ENCODE results near the gene BRI3.
A peak's percentile ranks its signal among the peaks of the same experiment; 100 is the strongest.

BRI3 gene, protein sequence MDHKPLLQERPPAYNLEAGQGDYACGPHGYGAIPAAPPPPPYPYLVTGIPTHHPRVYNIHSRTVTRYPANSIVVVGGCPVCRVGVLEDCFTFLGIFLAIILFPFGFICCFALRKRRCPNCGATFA

DNA sequence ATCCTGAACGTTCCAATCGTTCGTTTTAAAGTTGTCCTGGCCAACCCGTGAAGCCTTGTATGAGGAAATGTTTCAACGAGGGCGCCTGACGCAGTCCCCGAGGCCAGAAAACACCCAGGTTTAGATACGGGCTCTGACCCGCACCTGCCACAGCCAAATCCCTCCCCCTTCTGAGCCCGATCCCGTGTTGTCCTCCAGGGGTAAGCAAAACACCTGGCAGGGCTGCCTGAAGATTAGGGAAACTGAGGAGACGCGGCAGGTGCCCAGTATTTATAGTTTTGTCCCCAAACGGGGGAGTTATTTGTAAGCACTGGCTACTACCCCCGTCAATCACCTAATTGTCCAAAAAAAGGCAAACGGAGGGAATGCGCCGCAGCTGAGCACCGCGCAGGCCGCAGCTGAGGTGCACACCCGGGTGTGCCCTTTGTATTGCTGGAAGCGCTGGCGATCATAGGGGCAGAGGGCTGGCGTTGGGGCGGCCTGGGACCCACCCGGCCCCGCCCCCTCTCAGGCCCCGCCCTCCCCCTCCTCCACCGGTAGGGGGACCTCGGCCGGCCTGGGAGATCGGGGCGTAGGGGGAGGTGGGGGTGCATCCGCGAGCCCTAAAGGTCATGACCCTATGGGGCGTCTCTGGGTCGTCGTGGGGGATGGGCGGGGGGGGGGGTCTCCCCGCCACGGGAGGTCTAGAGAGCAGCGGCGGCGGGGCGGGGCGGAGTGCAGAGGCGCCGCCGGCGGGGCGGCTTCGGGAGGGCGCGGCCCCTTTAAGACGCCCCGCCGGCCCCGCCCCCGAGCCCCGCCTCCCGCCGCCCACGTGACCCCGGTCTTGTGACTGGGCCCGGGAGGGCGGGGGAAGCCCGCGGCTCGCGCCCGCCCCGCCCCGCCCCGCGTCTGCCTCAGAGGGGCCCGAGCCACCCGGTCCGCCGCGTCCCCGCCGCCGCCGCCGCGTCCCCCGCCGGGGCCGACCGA lies at the start of gene BRI3:
BRI3 (plus strand) TSS at position 896 of the 966 bp plus-strand sequence. CDS start 110 bp downstream, outside the sequence.
- peak; percentile 90 for DNase-seq

DNA sequence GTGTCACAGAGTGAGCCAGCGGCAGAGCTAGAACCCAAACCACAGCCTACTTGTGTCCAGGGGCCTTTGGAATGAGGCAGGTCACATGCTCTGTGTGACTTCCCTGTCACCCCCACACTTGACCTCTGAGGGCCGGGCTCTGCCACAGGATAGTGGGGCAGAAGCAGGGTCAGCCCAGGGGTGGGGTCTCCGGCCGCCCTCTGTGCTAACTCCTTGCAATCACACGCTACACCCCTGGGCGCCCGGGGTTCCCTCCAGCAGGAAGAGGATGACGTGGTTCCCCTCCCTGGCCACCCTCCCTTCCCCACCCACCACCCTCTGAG lies 49.3 kb upstream of the BRI3 start:
- no peak for DNase-seq

DNA sequence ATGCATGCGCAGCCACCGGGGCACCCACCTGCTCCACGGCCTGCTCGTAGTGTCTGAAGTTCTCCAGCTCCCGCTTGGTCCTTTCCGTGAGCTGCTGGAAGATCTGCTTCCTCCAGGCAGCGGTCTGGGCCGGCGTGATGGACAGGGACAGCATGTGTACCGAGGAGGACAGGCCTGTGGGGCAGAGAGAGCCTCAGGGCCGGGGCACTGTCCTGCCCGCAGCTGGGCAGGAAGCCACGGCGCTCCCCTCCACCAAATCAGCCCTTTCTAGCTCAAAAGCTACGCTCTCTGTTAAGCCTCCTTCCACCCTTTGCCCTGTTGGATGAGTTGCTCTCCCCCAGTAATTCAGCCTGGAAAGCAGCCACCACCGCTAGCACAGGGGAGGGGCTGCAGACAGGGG lies 48.7 kb upstream of the BRI3 start:
- DNase-seq, result no peak

DNA sequence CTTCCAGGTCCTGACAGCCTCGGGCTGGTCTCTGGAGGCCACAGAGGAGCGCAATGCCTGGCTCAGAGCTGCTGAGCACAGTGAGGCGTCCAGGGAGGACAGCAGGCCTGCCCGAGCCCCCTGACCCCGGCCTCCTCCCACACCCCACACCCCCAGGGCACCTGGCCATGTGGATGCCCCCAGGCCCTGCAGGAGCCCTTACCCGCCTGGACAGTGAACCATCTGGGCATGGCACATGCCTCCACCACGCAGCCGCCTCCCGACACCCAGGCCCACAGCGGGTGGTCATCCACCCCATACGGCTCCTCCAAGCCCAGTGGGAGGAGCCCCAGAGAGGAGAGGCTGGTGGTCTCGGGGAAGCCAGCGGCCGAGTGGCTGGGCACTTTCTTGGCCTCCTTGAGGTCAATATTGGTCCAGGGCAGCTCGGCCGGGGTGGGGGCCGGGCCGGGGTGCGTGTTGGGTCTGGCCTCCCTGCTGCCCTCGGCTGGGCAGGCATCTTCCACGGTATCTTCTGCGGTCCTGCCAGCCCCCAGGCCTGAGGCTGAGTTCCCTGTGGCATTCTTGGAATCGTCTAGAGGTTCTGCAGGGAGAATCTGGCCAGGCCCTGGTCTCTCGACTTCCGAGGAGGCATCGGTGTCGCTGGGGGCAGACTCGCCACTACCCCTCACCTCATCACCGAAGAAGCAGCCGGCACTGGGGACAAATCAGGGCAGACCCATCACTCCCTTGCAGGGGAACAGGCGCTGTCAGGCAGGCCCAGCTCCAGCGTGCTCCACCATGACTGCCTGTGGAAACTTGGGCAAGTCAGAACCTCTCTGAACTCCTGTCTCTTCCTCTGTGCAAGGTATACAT lies 48.0 kb upstream of the BRI3 start:
- DNase-seq, result no peak

DNA sequence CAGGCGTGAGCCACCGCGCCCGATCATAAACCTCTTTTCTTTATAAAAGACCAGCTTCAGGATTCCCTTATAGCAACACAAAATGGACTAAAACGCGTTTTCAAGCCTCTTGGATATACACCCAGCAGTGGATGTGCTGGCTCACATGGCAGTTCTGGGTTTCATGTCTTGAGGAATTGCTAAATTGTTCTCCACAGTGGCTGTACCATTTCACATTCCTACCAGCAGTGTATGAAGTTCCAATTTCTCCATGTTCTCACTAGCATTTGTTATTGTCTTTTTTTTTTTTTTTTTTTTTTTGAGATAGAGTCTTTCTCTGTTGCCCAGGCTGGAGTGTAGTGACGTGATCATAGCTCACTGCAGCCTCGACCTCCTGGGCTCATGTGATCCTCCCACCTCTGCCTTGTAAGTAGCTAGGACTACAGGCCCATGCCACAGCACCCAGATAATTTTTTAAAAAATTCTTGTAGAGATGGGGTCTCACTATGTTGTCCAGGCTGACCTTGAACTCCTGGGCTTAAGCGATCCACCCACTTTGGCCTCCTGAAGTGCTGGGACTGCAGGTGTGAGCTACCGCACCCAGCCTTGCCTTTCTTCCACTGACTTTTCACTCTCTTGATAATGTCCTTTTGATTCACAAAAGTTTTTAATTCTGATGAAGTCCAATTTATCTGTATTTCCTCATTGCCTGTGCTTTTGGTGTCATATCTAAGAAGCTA lies 46.9 kb upstream of the BRI3 start:
- DNase-seq, result no peak

DNA sequence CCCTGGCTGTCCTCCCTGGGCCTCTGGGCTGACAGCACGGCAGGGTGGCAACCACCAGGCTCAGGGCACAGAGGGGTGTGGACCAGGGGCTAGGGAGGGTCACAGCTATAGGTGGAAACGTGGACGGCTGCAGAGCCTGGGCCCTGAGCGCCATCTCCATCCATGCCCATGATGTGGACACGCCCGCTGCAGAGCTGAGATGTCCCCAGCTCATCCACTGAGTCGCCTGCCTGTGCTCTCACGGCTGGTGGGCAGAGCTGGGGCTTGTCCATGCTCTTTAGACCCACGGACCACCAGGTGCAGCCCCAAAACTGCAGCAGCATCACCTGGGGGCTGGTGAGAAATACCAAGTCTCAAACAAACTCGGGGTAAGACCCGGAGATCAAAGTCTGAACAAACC lies 45.6 kb upstream of the BRI3 start:
- no peak for DNase-seq

DNA sequence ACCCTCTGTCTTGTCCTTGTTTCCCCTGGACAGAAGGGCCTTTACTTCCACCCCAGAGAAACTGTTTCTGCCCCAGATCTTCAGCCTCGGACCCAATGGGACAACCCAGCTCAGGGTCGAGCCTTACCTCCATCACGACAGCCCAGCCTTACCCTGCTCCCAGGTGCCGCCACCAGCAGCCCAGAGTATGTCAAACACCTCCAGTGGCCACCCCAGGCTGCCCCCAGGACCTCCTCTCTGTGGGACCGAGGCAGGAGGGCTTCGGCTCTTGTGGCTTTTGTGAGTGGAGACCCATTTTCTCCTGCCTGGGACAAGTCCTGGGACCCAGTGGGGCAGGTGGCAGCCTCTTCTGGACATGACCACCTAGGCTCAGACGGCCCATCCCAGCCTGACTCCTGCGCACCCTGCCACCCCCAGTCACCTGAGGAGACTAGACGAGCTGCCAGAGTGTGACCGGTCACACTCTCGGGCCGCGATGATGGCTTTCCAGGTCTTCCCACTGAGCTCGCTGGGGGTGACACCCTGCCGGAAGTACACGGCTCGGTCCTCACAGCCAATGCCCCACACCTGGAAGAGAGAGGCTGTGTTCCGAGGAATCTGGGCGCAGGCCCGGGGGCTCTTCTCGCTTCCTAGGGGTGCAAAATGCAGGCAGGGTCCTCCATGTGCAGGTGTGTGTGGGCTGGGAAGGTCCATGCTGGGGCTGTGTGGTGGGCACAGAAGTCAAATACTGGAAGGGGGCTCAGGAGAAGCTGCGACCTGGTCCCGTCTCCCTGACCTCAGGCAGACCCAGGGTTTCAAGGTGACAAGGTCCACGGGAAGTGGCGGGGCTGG lies 44.9 kb upstream of the BRI3 start:
- DNase-seq, result no peak

DNA sequence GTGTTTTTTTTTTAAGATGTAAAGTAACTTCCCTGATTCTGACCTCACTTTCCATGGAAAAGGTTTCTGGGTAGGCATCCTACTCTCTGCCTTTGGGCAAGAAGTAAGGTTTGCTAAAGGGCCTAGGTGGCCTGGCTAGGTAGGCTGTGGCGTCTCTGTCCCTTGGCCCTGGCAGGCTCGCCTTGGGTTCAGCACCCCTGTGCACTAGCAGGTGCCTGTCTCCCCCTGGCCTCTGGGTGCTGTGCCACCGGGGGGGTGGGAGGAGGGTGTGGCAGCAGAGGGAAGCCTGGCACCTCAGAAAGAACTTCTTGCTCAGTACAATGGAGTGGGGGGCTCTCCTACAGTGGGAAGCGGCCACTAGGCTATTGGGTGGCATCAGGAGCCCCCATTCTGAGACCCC lies 43.4 kb upstream of the BRI3 start:
- no peak for DNase-seq

DNA sequence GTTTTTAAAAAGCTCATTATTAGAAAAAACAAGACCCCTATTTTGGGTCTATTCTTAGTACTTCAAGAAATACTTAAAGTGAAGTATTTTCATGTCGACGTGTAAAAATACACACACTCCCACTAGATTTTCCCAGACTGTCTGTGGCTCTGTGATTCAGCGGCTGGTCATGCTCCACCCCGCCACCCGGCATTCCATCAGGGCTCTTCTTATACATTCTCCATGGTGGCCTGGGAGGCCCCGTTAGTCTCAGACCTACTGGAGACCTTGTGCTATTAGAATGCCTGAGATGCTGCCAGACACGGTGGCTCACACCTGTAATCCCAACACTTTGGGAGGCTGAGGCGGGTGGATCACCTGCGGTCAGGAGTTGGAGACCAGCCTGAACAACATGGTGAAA lies 42.5 kb upstream of the BRI3 start:
- DNase-seq, result no peak

DNA sequence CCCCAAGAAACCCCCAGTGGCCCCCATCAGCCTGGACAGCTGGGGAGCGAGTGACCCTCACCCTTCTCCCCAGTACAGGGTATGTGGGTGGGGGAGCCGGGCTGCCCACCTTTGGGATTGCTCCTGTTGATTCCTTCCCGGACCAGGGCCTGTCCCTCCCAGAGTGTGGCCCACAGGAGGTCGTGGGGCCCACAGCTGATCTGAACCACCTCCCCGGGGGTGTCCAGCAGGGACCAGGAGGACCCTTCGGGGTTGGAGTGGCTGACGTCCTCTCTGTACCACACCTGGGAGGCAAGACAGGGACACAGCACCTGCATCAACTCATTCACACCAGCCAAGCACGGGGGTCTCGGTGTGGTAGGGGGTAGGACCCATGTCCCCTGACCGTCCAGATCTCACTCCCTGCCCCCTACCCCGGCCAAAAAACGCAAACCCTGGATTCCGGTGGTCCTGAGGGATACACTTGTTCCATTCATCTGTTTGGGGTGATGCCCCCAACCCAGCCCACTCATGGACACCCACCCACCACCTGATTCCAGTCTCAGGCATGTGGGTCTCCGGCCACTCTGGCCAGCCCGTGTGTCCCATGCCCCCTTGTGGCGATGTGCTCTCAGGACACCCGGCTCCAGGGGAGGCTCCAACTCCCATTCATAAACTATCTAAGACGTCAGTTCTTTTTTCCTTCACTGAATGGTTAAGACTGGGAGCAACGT lies 40.4 kb upstream of the BRI3 start:
- no peak for DNase-seq

DNA sequence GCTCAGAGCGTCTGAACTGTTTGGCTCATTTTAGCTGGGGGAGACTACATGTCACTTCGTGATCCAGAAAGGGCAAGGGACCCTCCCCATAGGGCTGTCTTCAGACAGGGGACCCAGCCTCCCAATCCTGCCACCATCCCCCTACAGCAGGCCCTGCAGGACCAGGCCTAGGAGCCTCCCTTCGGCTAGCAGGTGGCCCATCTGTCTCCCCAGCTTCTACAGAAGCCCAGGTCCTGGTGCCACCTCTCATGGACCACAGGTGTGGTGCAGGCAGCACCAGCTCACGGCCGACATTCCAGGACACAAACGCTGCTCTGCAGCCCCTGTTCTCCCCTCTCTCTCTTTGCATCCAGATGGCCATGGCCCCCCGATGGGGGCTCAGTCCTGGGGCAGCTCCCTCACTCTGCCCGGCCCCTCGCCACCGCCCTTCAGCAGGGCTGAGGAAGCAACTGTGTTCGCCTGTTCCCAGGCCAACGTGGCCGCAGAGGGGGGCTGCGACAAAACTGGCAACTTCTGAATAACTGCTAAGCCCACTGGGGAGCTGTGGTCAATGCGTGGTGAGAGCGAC lies 39.7 kb upstream of the BRI3 start:
- DNase-seq, result no peak

DNA sequence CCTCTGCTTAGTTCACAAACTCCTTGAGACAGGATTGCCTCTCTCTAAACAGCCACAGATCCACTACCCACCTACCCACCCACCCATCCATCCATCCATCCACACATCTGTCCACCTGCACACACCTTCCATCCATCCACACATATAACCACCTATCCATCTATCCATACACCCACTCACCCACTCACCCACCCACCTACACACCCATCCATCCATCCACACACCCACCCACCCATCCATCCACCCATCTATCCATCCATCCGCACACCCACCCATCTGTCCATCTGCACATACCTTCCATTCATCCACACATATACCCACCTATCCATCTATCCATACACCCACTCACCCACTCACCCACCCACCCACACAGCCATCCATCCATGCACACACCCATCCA lies 39.1 kb upstream of the BRI3 start:
- DNase-seq, result no peak

DNA sequence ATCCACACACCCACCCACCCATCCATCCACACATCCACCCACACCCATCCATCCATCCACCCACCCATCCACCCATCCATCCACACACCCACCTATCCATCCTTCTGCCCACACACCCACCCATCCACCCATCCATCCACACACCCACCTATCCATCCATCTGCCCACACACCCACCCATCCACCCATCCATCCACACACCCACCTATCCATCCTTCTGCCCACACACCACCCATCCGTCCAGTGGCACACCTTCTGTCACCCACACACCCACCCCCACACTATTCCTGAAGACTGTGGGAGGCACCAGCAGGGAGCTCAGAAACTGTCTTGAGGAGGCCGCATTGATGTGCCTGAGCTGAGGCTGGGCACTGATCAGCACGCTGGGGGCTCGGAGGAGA lies 38.6 kb upstream of the BRI3 start:
- DNase-seq, result no peak

DNA sequence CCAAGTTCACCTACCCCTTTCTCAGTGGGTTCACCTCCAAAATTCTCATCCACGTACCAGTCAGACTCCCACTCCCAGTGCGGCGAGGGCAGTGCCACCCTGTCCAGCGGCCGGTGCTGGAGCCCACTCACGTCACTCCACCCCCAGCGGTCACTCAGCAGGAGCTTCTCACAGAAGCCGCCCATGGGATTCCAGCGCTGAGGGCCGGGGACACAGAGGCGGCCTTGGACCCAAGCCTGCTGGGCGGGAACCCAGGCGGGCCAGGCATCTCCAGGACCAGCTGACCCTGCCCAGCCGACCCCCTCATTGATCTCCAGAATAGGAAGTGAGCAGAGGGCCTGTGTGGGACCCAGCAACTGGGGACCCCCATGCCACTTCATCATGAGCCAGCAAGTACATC lies 36.6 kb upstream of the BRI3 start:
- DNase-seq, result no peak

DNA sequence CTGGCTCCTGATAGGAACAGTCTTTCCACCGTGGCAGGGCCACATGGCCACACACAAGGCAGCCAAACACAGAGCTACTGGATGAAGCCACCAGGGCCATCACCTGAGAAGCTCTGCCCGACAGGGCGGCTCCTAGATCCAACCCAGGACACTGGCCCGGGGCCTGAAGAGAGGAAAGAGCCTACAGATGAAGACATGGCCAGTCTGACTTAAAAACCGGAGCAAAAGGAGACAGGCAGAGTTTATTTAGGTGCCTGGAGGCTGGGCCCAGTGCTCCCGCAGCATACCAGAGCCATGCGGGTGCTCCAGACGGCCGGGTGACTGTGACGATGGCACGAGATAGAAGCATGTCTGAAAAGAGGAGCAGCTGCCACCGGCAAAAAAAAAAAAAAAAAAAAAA lies 33.3 kb upstream of the BRI3 start:
- DNase-seq, result no peak

DNA sequence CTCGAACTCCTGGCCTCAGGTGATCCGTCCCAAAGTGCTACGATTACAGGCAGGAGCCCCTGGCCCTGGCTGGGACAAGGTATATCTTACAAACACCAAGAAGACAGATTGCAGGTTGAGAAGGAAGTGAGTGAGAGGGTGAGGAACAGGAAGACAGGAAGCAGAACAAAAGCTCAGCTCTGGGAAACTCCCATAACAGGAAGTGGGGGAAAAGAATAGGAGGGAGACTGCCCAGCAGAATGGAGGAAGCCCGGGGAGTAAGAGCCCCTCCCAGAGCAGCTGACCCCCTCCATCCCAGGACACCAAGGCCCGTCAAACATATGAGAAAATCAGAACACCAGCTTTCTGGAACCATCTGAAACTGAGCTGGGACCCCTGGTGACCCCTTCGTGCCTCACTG lies 32.4 kb upstream of the BRI3 start:
- DNase-seq, result no peak

DNA sequence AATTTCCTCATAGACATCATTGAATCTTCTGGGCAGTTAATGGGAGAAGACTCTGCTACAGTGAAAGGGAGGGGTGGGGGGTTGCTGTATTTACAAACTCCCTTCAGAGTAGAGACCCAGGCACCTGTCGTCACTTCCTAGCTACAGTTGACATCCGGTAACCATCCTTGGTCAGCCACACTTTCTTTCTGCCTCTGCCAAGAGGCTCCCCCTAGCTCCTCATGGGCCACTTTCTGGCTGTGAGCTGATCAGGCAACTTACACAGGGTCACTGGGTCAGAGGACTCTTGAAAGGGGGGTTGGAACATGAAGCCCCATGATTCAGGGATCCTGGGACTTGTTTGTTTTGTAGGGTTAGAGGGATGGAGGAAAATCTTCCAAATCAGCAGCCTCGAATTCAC lies 30.7 kb upstream of the BRI3 start:
- DNase-seq, result peak; percentile 27

DNA sequence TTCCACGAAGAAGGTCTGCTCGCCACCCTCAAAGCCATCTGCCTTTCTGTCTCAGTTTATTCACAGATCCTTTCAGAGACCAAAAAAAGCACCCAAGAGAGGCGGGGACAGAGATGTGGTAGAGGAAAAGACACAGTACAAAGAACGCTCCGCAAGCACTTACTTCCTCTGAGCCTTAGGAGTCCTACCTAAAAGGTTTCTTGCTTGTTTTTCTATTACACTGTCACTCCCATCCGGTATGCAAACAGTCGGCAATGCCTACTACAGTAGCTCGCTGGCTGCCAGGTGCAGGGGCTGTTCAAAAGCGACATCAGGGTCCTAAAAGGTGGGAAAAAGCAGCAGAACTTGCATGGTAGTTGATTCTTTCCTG lies 30.3 kb upstream of the BRI3 start:
- peak; percentile 17 for DNase-seq

DNA sequence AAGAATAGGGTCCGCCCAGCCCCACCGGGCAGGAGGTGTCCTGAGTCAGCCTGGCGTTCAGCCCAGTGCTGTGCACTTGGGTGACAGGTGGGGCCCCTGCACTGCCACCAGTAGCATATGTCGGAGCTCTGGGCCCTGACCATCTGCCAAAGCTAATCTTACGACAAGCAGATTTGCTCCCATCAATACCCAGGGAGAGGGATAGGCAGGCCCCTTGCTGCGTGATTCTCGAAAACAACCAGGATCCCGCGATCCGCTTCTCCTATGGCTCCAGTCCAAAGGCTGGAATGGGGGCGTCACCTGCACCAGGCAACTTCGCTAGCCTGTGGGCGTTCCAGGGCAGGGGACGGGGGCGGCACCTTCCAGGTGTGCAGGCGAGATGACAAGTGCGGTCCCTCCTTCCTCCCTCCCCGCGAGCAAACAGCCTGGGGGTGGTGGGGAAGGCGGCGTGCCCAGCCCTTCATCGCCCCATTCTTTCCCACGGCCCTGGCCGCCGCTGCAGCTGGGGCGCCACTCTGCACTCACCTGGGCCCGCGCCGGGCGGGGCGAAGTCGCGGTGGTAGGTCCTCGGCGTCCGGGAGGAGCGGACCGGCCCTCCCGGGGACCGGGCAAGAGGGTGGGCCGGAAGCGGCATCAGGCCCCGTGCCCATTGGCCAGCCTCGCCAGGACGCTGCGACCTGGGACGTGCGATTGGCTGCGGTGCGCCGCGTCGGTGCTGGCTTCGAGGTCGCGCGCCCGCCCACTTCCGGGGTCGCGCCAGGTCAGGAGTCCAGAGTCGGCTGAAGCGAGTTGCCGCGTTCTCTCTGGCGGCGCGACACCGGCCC lies 29.7 kb upstream of the BRI3 start, which contains the start of gene TECPR1:
TECPR1 (minus strand) TSS at position 632 of the 824 bp plus-strand sequence. CDS start 6,086 bp downstream, outside the sequence.
- peak; percentile 86 for DNase-seq

DNA sequence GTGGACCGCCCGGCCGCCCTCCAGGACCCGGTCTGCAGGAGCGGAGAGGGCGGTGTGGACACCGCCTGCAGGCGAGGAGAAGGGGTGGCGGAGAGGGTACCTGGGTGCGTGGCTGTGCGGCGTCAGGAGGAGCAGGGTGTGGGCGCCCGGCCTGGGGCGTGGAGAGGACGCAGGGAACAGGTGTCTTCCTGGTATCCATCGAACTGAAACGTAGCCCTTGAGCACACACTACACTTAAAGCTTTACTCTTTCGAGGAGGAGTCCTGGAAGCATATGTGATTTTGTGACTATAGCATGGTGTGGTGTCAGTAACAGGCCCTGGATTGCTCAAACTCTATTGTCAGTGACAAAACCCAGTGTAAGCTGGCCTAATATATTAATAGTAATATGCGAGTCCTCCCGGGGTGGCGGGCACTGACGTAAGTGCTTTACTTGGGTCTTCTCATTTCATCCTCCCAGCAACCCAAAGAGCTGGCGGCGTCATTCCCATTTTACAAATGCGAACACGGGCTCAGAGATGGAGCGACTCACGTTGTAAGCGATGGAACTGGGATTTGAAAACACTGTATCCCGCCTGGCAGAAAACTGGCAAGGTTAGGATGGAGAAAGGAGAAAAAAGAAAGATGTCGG lies 28.9 kb upstream of the BRI3 start:
- no peak for DNase-seq

All from activated naive CD4-positive, alpha-beta T cell treated with anti-CD3 and anti-CD28 coated beads, Interleukin-2, amount 50 U/mL, for 16 hours (primary cell).